Measurements from ENCODE around the gene PPY. TPM values are rescaled to one million over a fixed set of nuclear protein-coding genes. Genes with fewer than 3 reads are reported as not detected.

Gene PPY
- total RNA-seq, 6 experiments from 2014 or later: not detected

- H3K36me3 ChIP-seq: no peaks in the 10 kb centered on the region
- H3K9me3 ChIP-seq: no peaks in the 10 kb centered on the region
- TF ChIP-seq CTCF (IDR thresholded peaks at IDR 0.05): no peak
- TF ChIP-seq POLR2A (IDR thresholded peaks at IDR 0.05): no peak
- peaks cover 0 to 3% of the 10 kb centered on the region in 2 donors for H3K27me3 ChIP-seq
- DNase-seq (no peak), ATAC-seq (no peak)
- WGBS (ENCODE audit: insufficient coverage, low coverage, low lambda C conversion rate, missing lambda C conversion rate): 29% methylated on average over 1 of the region's 4 CpGs
- intact Hi-C loops (cut with DNase I): no loop called here
- no peak overlapping the region for H3K4me3 ChIP-seq
- no peaks in the 10 kb centered on the region for H3K4me1 ChIP-seq
- no peak overlapping the region for H3K27ac ChIP-seq
These were observed 29.5 kb downstream of the PPY start for GRCh38 chr17:43912635-43913304.

GRCh38 chr17:43911904-43912303 lies 30.4 kb downstream of the PPY start:
- peaks cover 0 to 8% of the 10 kb centered on the region in 2 donors for H3K27me3 ChIP-seq
- no peak for TF ChIP-seq POLR2A (IDR thresholded peaks at IDR 0.05)
- no peak for TF ChIP-seq CTCF (IDR thresholded peaks at IDR 0.05)
- no peaks in the 10 kb centered on the region for H3K4me1 ChIP-seq
- intact Hi-C loops (cut with DNase I): no loop called here
- H3K27ac ChIP-seq: no peak overlapping the region
- no peaks in the 10 kb centered on the region for H3K9me3 ChIP-seq
- H3K36me3 ChIP-seq: no peaks in the 10 kb centered on the region
- 44% methylated on average over 5 of the region's 8 CpGs for WGBS (ENCODE audit: insufficient coverage, low coverage, low lambda C conversion rate, missing lambda C conversion rate)
- no peak for ATAC-seq
- no peak overlapping the region for H3K4me3 ChIP-seq
- no peak for DNase-seq

- no peak for DNase-seq
- no peaks in the 10 kb centered on the region for H3K36me3 ChIP-seq
- intact Hi-C loops (cut with DNase I): loop anchor here in 1 of 2 donors (10.0 kb wide), 1 partner anchor 85 kb away; no protein-coding TSS in a partner anchor
- 30% methylated on average over 6 of the region's 7 CpGs for WGBS (ENCODE audit: insufficient coverage, low coverage, low lambda C conversion rate, missing lambda C conversion rate)
- no peak for ATAC-seq
- H3K9me3 ChIP-seq: no peaks in the 10 kb centered on the region
- TF ChIP-seq POLR2A (IDR thresholded peaks at IDR 0.05) (no peak), CTCF (IDR thresholded peaks at IDR 0.05) (no peak)
- H3K27me3 ChIP-seq: peaks cover 10 to 14% of the 10 kb centered on the region in 2 donors
- no peak overlapping the region for H3K4me3 ChIP-seq
- no peak overlapping the region for H3K27ac ChIP-seq
- peaks cover 0 to 7% (median 0%) of the 10 kb centered on the region in 4 donors for H3K4me1 ChIP-seq
These were observed 32.6 kb downstream of the PPY start for GRCh38 chr17:43909537-43910231.

- peak in 3 of 4 donors; percentile 20 to 33 (median 31) for ATAC-seq
- WGBS (ENCODE audit: insufficient coverage, low coverage, low lambda C conversion rate, missing lambda C conversion rate): 34% methylated on average over 19 of the region's 26 CpGs
These were observed 34.1 kb downstream of the PPY start for GRCh38 chr17:43907998-43908721.

More at GRCh38 chr17:43907998-43908721, 34.1 kb downstream of the PPY start:
- Histone ChIP-seq H3K4me3 (no peak overlapping the region), H3K4me1 (peaks cover 0 to 7% (median 0%) of the 10 kb centered on the region in 4 donors), H3K9me3 (no peaks in the 10 kb centered on the region), H3K27me3 (peaks cover 10 to 14% of the 10 kb centered on the region in 2 donors), H3K36me3 (no peaks in the 10 kb centered on the region), H3K27ac (no peak overlapping the region)
- intact Hi-C loops (cut with DNase I): loop anchor here in 1 of 2 donors (10.0 kb wide), 1 partner anchor 87 kb away; no protein-coding TSS in a partner anchor
- no peak for DNase-seq
- TF ChIP-seq POLR2A (IDR thresholded peaks at IDR 0.05) (no peak), CTCF (IDR thresholded peaks at IDR 0.05) (no peak)
